COLO668 (cell line): Measurements from ENCODE around the gene NFIB.

Experiments
- DNase-seq: peaks from one replicate; lab custom pipeline; 2025; ENCODE audit not compliant: unreplicated experiment; lab: John Stamatoyannopoulos, UW

NFIB gene

DNA sequence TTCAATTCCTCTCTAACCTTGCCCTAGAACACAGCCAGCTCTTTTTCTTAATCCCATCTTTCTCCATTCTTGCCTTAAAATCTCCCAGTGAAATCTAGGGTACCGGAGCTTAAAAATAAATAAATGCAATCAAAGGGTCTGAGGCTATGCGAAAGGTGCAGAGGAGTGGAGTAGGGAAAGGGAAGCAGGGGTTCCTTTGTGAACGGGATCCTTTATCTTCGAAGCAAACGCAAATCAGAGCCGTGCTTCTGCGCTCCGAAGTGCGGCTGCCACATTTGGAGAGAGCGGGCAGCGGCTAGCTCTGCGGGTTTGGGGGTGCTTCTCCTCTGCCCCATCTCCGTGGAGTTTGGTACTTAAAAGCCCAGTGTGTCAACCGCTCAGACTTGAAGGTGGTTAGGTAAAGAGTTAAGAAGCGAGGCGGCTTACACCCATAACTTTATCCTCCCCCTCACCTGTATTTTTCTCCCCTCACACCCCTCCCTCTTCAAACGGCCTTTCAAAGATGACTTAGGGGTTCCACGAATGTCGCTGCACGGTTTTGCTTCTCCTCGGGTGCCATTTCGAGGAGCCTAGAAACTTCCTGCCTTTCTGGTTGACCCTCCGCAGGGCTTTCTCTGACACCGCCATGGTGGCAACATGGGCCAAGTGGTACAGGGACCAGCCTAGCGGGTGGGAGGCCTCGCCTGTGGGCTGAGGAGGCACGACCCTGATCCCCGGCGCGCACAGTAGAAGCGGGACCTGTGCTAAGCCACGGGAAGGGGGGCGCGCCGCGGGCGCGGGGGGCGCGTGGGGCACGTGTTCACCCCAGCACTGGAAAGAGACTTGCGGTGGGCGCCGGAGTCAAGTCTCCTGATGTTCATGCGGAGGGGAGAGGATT, 31.7 kb upstream of the NFIB start:
- DNase-seq, result no peak

DNA sequence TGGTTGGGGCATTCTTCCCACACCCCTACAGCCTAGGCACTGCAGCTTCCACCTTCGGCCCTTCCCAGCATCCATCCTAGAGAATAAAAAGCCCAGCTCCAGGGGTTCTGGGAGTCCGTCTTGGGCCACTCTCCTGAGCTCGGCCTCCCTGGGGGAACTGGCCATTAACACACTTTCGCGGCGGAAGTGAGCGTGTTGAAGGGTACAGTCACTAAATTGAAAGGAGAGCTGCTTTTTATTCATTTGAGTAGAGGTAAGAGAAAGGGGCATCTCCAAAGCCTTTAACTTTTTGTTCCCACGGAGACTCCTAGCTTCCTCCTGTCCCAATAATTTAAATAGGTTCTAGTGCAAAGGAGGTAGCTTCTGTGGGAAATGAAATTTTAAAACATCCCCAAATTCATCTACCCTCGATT, 31.0 kb upstream of the NFIB start:
- no peak for DNase-seq

DNA sequence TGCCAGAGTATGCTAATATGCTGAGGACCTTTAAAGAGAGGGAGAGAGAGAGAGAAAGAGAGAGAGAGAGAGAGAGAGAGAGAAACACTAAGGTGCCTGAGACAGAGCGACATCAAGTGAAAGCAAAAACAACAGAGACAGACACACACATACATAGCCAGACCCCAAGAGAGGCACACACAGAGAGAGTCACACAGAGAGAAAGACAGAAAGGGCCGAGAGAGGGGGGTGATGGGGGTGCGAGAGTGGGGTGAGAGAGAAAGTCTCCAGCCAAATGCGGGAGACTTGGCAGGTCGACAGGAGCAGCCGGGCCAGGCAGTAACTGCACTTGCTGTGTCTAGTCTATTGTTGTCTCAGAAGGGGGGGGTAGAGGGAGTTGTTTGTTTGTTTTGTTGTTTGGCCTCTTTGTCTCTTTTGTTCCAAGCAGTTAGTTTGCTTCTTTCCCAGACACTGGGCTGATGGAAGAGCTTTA, 30.1 kb upstream of the NFIB start:
- DNase-seq, result no peak

DNA sequence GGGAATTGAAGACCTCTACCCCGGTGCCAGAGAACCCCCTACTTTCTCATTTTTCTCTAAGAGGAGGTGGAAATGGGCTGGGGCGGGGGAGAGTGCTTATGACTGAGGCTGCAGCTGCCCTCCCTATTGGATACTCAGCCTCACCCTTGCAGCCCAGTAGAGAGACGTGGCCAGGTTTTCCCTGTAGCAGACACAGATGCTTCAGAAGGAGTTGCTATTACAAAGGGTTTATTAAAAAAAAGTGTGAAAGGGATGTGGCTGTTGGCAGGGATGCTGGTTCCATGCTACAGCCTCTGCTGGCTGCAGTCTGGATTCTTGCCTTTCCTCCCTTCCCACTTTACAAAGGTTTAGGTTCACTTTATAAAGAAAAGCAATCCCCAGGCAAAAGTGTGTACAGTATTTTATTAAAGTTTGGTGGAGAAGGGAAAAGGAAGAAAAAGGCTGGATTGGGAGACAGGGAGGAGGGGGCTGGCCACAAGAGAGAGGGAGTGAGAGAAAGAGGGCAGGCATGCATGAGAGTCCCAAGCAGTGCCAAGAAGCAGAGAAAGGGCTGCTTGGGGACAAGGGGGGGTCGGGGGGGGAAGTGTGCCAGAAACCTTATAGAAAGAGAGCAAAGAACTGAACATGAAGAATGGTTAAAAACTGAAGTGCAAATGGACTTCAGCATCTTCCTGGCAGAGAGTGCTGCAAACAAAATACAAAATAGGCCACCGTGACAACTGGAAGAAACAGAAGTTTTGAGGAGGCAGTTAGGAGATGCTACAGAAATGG, 29.5 kb upstream of the NFIB start:
- DNase-seq, result no peak

DNA sequence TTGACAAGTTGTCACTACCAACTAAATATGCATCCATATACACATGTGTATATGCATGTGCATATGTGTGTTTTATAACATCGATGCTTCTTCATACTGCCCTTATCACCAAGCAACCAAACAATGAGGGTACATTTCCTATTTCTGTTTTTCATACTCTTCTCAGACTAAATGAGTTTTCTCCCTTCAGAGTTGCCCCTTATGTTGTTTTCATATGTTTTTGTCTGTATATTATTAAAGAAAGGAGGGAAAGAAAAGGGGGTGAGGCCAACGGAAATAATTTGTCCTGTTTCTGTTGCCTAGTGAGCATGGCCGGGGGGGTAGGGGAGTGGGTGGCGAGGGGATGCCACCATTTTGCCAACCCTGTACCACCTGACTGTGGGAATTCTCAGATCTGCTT, 28.8 kb upstream of the NFIB start:
- no peak for DNase-seq

DNA sequence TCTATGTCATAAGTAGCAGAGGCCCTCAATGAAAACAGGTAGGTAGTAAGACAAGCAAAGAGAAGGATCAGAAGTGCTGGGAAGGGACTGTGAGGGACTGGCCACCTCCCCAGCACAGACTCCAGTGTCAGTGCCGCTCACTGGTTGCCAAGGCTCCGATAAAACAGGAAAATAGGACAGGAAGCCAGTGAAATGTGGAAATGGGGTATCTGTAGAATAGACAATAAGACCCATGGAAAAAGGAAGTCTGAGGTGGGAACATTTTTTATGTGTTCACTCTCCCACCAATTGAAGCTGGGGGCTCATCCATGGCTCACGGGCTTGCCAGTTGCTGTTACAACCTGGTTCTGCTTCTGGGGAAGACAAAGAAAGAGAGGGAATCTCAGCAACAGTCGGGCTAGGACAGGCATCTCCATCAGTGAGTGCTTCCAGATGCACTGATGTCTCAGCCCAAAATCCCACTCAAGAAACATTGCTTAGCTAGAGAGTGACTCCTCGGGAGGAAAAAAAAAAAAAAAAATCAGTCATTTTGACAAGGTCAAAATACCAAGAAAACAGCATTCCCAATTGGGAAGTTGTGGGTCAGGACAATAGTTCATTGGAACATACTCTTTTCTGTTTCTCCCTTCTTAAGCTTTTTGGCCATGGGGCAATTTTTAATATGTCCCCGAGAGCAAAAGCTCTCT, 27.6 kb upstream of the NFIB start:
- DNase-seq, result no peak

DNA sequence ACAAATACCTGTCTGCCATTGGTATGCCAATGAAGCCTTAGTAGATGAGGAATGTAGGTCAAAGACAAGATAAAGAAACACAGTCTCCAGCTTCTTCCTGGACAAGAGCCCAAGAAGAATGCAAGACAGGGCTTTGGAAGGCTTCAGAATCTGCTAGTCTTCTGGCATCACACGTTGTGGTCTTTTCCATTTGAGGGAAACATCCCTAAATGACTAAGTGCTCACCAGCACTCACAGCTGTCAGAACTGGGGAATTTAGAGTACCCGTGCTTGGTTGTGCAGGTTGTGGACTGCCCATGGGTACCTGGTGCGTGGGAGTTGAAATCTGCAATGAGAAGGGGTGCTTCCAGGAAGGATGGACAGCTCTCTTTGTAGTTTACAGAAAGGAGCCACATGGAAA, 27.1 kb upstream of the NFIB start:
- DNase-seq, result no peak

DNA sequence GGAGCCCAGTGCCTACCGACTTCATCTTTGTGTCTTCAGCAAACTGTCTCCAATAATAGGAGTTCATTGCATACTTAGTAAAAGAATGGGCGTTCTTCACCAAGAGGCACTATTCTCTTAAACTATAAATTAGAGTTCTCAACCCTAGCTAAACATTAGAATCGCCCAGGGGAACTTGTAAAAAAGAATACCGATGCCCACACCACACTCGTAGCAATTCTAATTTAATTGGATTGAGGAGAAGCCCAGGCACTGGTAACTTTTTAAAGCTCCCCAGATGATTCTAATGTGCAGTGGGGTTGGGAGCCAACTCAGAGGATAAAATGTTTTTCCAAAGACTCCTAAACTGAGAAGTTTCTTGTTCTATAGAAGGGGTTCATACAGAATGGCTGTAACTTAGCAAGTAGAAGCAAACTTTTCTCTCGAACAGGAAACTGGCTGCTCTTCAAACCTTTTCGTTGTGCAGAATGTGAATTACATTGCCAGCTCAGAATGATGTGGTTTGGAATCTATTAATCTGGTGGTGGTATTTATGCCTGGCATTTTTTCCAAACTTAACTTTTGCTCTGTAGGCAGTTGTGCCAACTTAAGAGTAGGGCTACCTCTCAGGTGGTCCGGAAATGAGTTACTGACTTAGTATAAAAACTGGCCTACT, 26.4 kb upstream of the NFIB start:
- DNase-seq, result no peak

DNA sequence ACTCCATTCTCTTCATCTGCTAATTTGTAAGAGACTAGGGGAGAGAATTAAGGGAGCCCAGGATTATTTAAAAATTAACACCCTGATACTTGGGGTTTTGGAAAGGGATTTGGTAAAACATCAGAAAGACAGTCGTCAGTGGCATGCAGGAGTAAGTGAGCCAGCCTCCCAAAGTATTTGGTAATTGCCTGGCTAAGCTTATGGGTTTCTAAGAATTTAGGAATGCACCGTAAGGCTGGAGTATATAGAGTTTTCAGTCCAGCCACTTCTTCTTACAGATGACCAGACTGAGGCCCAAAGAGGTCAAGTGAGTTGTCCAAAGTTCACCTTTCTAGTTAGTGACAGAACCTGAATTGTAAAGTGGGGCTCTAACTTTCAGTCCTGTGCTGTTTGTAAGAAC, 25.8 kb upstream of the NFIB start:
- DNase-seq, result no peak

DNA sequence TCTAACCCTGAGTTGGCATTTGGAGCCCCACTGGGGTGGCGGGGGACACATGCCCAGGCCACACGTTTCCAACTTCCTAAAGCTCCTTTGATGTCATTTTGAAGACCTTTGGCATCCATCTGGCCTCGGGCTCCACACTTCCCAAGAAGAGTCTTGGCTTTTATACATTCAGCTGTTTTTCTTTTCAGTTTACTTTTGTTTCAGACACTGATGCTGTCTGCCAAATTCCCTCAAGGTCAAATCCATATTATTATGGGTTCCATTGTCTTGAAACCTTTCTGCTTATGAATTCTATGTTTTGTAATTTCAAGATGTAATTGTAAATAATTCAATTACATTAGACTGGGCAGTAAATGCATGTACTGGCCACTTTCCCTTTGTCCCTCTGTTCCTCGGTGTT, 23.7 kb upstream of the NFIB start:
- DNase-seq, result no peak

DNA sequence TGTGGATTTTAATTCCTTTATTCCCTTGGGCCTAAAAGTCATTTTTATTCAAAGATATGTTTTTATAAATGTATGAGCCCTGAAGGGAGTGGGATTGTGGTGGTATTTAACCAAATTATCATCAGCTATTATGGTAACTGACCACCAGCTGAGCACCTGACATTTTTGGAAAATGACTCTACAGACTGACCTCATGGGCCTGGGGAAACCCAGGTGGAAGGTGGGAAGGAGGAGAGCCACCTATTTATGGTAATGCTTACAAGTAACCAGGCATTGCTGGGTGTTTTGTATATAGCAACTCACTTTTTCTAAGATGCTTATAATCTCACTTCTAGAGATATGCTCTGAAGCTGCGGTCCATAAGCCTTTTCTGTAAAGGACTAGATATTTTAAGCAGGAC, 22.3 kb upstream of the NFIB start:
- no peak for DNase-seq

DNA sequence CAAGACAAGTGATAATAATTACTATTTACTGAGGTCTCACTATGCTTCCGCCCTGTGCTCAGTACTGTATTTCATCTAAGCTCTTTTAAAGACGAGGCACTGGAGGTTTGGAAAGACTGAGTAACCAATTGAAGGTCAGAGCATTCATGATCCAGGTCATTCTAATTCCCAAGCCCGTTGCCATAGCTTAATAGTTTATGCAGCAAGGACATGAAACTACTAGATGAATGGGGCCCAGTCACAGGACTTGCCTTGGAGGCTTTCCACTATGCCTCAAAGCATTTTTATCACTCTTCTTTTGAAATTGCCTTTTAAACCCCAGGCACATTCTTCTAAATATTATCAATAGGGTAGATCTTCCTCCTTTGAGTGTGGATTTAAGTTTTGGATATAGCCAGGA, 17.2 kb upstream of the NFIB start:
- no peak for DNase-seq

DNA sequence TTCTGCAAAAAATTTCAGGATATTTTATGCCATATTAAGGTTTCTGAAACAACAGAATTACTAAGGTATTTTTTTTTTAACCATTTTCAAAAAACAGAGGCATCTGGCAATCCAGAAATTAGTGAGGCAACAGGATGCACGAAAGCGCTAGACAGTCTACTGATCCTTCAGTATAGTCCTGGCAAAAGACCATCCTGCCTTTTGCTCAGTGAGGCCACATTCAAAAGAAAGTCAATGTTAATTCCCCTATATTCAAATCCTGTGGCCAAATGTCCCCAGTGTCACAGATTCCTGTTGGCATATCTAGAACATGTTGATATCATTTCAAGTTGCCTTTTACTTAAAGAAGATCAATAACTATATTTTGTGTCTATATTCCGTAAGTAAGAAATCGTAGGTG, 13.1 kb upstream of the NFIB start:
- DNase-seq, result no peak

DNA sequence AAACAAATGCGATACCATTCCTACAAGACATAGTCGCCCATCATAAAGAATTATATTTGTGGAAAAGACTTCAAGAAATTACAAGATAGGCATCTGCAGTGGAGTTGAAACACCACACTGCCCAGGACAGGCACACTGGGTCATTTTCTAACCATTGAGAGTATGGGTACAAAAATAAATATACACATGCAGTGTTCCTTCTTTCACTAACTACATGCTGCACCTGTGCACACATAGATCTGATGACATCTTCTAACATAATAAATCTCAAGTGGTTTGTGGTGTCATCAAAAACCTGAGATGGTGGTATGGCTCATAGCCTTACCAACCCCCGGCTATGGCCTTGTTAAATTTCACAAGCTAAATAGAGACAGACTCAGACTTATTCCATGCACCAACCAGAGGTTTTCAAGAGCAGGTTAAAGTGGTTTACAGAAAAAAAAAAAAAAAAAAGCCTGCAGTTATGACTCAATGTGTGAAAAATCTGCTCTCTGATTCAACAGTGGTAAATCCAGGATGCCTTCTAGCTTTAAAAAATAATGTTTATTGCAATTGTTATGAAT, 12.4 kb upstream of the NFIB start:
- DNase-seq, result peak; percentile 74

DNA sequence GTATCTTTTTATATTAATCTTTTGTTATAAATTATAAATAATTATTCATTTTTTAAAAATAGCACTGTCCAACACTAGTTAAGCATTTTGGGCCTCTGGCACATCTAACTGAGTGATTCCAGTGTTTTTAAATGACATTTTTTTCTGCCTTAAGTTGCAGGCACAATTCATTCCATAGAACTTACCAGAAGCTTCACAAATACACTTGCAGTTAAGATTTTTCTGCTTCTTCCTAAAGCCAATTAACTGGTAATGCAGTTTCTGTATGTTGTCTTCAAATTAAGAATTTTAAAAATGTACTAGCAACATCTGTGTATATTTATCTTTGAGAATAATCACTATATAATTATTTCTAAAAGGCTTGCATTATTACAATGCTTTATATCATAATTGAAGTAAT, 11.2 kb upstream of the NFIB start:
- no peak for DNase-seq

DNA sequence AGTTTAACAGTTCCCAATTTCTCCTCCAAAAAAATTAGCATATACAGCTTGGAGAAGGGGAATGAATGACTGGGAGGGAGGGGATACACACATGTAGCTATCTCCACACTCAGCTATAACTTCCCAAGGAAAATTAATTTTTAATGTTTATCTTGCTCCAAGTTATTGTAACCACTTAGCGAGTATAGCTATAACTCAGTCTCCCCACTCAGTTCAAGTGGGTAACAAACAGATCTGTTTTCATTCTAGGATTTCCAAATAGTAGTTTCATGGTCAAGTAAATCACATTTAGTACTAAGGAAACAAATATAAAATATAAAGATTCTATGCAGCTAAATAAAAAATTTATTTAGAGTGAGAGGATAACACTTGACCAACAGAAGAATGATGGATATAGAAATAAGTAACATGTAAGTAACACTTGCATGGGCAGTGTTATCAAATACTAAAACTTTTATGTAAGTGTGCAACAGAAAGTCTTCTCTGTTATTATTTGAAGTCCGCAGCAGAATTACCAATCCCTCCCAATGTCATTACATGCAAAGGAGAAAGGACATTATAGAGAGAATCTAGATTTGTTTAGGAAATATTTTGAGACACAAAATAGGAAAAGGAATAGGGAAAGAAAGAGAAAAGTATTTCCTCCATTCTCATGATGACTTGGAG, 10.2 kb upstream of the NFIB start:
- DNase-seq, result no peak

DNA sequence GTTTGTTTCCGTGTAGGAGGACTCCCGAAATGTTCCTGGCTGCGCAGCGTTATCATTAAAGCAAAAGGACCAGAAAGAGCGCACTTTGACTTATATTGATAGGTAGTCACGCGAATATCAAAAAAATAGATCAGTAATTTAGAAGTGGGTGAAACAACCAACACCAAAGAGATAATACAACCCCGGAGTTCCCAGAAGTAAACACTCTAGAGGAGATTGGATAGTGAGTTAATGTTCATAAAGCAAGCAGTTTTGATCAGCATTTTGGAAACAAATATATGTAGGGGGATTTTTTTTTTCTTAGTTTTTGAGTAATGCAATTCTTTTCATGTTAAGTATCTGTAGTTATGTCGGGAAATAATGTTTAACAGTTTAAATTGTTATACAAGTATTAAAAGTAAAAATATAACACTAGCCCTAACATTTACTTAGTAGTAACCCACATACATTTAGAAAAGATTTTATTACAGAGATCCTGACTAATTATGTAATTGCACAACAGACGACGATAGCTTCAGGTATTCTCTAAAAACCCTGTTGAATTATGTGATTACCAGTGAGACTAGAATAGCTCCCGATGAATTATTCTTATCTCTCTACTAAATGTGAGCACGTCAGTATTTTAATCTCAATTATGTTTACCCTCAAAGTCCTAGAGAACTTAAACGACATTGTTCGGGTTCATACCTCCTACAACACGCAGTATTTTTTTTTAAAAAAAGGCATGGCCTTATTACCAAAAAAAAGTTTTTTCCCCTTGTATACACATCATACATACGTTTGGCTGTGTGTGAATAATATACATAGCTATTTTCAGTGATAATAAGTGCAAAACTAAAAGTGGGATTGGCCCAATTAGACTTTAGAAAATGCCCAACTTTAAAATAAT, 9.4 kb upstream of the NFIB start:
- DNase-seq, result no peak

DNA sequence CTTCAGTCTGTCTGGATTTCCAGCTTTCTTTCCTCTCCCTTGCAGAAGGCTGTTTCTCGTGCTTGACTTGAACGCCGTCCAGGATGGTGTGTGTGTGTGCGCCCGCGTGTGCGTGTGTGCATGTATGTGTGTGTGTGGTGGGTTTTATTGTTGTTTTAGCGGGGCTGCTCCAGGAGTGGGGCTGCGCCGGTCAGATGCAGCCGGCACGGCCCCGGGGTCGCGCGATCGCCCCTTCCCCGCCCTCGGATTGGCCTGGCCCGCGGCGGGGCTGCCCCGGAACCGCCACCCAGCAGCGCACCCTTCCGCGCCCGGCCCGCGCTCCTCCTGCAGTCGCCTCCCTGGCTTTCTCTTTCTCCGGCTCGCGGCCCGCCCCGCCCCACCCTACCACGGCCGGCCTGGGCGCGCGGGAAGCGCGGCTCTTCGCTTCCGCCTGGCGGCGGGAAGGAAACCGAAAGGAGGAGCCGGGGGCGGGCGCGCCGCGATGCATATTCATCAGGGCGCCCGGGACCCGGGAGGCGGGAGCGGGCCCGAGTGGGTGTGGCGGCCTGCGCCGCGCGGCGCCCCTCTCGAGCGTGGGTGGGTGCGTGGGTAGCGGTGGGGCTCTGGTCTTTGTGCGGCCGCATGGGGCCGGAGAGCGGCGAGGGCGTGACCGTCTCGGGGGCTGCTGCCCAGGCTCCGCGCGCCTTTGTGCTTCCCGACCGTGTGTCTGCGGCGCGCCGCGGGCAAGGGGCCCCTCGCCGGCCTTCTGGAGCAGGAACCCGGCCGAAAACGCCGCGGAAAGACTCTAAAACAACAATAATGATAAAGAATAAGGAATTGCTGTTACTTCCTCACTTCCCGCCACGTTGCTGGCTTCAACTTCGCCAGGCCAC, 8.5 kb upstream of the NFIB start:
- peak; percentile 98 for DNase-seq
